ENCODE measurements around the gene CATSPERZ. TPM values are rescaled to one million over a fixed set of nuclear protein-coding genes. Genes with fewer than 3 reads are reported as not detected.
"Not testable (repeated sequence)": the region's sequence is repeated elsewhere in the genome, so short reads cannot be mapped to it uniquely, and the experiment has no call there.

CATSPERZ gene
- polyA plus RNA-seq, 10 donors = 0.23 to 0.54 (median 0.34) TPM; not detected in 7

- DNase-seq = peak; percentile 33 to 76 (median 42)
Measured at GRCh38 chr11:64298966-64299846, 952 bp upstream of the CATSPERZ start.

GRCh38 chr11:64303109-64304031 is 3.2 kb downstream of the CATSPERZ start:
- no peak for DNase-seq

DNA sequence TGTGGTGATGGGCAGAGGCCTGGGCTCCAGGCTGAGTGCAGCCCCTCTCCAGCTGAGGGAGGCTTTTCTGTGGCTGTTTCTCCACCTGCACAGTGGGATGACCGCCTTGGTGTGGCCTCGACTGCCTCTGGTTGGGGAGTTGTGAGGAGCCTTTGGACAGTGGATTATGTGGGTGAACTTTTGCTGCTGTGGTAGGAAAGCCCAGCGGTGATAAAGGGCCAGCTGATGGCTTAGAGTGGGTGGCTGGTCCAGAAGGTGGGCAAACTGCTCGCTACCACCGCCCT is 3.8 kb downstream of the CATSPERZ start:
- no peak for DNase-seq

GRCh38 chr11:64304316-64305072 is 4.3 kb downstream of the CATSPERZ start:
- DNase-seq = peak; percentile 81 to 92 (median 88)

DNA sequence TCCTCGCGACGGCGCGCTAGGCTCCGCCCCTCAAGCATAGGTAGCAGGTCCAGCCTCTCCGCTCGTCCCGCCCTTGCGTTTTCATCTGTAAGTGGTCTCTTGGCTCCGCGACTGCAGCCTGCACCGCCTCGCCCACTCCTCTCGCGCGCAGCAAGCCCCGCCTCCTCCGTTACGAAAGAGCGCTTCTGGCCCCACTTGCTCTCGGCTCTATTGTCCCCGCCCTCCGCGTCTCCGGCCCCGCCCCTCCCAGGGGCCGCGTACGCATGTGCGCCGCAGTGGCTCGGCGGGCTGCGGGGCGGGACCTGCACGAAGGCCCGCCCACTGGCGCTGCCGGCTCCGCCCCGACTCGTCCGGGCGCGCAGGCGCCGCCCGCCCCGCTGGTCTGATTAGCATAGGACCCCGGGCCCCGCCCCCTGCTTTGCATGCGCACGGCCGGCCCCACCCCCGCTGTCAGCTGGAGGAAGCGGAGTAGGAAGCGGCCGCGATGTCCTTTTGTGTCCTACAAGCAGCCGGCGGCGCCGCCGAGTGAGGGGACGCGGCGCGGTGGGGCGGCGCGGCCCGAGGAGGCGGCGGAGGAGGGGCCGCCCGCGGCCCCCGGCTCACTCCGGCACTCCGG is 5.0 kb downstream of the CATSPERZ start, which contains the start of gene ESRRA:
Gene ESRRA, plus strand, starts transcription at position 450 of the 616 bp plus-strand sequence. CDS start 1,656 bp downstream, outside the sequence.
- peak; percentile 98 to 99 (median 99) for DNase-seq

DNA sequence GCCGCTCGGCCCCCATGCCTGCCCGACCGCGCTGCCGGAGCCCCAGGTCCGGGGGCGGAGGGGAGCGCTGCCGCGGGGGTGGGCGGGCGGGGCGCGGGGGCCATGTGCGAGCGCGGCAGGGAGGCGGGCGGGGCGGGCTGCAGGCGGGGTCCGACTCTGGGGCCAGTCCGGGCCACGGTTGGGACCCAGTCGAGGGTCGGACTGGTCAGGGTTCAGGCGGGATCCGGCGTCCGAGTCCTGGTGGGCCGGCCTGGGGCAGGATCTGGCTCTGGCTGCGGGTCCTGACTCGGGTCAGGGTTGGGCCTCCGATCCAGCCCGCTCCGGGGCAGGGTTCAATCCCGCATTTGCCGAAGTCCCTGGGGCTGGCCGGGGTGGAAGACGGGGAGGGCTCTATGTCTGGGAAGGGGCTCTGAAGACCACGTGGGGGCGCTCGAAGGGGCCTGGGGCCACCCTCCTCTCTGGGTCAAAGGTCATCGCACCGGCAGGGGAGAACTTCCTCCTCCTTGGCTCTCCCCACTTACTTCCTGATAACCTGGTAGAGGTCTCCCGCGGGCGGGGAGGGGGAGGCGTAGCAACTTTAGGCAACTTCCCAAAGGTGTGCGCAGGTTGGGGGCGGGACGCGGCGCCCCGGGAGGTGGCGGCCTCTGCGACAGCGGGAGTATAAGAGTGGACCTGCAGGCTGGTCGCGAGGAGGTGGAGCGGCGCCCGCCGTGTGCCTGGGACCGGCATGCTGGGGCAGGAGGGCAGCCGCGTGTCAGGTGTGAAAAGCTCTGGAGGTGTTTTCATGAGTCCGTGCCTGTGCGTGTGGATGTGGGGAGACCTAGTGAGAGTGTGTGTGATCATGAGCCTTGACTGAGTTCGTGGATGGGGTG is 5.8 kb downstream of the CATSPERZ start:
- peak; percentile 20 to 68 (median 32) for DNase-seq

DNA sequence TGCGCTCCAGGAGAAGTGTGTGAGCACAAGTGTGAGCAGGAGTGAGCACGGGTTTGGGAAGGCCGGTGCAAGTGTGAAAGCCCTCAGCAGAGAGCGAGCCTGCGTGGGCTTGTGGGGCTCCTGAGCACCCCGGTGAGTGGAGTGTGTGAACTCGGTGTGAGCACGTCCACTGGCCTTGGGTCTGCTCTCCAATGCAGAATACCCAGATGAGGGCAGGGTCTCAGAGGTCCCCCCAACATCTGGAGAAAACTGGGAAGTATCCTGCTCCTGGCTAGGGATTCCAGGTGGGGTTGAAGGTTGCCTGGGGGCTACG is 6.4 kb downstream of the CATSPERZ start:
- DNase-seq = no peak

DNA sequence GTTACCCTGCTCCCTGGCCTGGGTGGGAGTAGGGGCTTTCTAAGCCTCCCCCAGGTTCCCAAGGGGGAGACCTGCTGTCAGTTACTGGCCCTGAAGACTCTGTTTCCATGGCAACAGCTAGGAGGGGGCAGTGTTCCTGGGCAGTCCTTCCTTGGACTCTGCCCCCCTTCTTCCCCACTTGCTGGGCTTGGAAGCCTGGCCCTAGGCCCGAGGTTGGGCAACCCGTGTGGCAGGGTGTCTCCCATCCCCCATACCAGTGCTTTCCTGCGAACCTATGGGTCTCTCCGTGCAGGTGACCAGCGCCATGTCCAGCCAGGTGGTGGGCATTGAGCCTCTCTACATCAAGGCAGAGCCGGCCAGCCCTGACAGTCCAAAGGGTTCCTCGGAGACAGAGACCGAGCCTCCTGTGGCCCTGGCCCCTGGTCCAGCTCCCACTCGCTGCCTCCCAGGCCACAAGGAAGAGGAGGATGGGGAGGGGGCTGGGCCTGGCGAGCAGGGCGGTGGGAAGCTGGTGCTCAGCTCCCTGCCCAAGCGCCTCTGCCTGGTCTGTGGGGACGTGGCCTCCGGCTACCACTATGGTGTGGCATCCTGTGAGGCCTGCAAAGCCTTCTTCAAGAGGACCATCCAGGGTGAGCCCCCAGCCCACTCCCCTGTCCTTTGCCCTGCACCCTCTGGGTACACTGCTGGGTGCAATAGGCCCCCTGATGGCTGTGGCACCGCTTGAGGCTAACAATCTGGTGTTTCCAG is 6.9 kb downstream of the CATSPERZ start:
- no peak for DNase-seq

DNA sequence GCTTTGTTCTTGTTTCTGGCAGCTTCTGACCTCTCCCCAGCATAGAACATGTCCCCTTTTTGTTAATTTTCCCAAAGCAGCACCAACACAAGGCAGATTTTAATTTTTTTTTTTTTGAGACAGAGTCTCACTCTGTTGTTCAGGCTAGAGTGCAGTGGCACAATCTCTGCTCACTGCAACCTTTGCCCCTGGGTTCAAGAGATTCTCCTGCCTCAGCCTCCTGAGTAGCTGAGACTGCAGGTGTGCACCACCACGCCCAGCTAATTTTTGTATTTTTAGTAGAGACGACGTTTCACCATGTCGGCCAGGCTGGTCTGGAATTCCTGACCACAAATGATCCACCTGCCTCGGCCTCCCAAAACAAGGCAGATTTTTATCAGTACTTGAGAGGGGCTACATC is 7.6 kb downstream of the CATSPERZ start:
- not testable (repeated sequence) for DNase-seq

DNA sequence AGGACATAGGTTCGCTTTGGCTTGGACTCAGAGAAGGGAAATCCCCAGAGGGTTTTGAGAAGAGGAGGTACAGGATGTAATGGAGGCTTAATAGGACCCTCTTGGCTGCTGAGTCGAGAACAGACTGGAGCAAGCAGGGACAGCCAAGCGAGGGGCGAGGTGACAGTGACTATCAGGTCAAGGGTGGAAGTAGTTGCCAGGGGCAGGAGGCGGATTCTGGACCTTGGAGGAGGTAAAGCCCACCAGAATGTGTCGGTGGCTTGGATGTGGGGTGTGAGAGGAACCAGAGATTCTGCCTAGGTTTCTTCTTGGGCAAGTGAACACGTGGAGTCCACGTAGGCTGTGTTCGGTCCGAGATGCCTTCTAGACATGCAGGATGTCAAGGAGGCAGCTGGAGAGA is 12.8 kb downstream of the CATSPERZ start:
- DNase-seq = no peak

GRCh38 chr11:64313491-64314145 is 13.5 kb downstream of the CATSPERZ start:
- peak; percentile 19 to 75 (median 47) for DNase-seq

GRCh38 chr11:64314146-64314804 is 14.1 kb downstream of the CATSPERZ start:
- DNase-seq = no peak

DNA sequence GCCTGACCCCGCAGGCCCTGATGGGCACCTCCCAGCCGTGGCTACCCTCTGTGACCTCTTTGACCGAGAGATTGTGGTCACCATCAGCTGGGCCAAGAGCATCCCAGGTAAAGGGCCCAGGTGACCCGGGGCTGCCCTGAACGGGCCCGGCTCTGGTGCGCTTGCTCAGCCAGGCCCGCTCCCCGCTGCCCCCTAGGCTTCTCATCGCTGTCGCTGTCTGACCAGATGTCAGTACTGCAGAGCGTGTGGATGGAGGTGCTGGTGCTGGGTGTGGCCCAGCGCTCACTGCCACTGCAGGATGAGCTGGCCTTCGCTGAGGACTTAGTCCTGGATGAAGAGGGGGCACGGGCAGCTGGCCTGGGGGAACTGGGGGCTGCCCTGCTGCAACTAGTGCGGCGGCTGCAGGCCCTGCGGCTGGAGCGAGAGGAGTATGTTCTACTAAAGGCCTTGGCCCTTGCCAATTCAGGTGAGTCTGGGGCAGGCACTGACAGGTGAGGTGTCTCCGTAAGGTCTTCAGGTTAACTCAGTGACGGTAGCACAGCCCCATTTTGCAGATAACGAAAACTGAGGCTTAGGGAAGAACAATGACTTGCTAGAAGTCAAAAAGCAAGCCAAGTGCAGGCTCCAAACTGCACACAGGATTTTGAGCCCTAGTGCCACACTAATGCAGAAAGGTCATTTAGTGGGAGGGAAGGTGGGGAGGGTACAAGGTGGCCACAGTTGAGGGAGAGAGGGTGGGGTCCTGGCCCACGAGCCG is 14.8 kb downstream of the CATSPERZ start:
- DNase-seq = no peak

DNA sequence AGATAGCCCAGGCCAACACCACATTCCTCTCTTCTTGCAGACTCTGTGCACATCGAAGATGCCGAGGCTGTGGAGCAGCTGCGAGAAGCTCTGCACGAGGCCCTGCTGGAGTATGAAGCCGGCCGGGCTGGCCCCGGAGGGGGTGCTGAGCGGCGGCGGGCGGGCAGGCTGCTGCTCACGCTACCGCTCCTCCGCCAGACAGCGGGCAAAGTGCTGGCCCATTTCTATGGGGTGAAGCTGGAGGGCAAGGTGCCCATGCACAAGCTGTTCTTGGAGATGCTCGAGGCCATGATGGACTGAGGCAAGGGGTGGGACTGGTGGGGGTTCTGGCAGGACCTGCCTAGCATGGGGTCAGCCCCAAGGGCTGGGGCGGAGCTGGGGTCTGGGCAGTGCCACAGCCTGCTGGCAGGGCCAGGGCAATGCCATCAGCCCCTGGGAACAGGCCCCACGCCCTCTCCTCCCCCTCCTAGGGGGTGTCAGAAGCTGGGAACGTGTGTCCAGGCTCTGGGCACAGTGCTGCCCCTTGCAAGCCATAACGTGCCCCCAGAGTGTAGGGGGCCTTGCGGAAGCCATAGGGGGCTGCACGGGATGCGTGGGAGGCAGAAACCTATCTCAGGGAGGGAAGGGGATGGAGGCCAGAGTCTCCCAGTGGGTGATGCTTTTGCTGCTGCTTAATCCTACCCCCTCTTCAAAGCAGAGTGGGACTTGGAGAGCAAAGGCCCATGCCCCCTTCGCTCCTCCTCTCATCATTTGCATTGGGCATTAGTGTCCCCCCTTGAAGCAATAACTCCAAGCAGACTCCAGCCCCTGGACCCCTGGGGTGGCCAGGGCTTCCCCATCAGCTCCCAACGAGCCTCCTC is 15.7 kb downstream of the CATSPERZ start:
- not testable (repeated sequence) for DNase-seq

- no peak for DNase-seq
Measured at GRCh38 chr11:64316672-64317324, 16.6 kb downstream of the CATSPERZ start.

DNA sequence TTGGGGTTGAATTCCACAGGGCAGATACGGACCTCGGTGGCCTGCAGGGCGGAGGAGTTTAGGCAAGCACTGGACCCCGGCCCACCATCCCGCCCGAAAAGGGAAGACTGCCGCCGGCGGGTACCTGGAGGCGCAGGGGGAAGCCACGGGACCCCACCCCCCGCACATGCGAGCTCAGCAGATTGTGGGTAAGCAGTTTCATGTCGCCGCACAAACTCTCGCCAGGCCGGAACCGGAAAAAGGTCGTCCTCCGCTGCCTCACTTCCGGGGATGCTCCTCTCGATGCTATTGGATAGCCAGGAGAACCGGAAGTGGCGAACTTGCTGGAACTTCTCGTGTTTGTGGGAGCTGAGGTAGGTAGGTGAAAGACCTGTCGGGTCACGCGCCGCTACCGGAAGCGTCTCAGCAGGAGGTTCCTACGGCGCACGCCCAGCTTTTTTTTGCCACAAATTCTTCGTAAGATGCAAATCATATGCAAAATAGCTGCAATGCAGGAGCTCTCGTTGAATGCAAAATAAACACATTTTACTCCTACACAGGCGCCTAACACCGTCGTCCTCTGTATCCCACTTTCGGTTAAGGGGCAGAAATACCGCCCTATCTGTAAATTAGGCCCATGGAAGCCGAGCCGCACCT is 17.3 kb downstream of the CATSPERZ start, which contains the start of gene TRMT112:
Gene TRMT112, minus strand, starts transcription at position 235 of the 636 bp plus-strand sequence. Its CDS starts 33 bp downstream, at position 202.
- peak; percentile 96 to 98 (median 97) for DNase-seq

Data from muscle of back (tissue), 11 donors.